Measurements from ENCODE around the gene OBSCN. TPM values are rescaled to one million over a fixed set of nuclear protein-coding genes. Genes with fewer than 3 reads are reported as not detected.

The OBSCN gene
- total and polyA plus RNA-seq, 2 donors (not counting 3 experiments of a cell fraction or from before 2014, with no cell fraction given) = 1.5 to 2.9 TPM

GRCh38 chr1:228362141-228362883 is 154.5 kb downstream of the OBSCN start:
- no peaks in the 10 kb centered on the region for H3K9me1 ChIP-seq (replicated peaks; ENCODE audit: control insufficient read depth, extremely low read depth, insufficient read depth, low read length)
- FAIRE-seq (no peak), DNase-seq (ENCODE audit: low read depth, low spot score) (no peak)
- H4K20me1 ChIP-seq (replicated peaks; ENCODE audit: control insufficient read depth, extremely low read depth, insufficient read depth, low read length) = no peaks in the 10 kb centered on the region
- BruUV-seq (replicated peaks) = no TSS peak
- dilution Hi-C loops (cut with MboI; ENCODE audit: extremely low pct_ligation_motif_present, low sequenced_read_pairs) = no loop called here
- ChIA-PET CTCF (no interaction called here), POLR2A (no interaction called here)
- H3K79me2 ChIP-seq (ENCODE audit: control insufficient read depth, insufficient read depth, low read length) = no peaks in the 10 kb centered on the region
- H3K36me3 ChIP-seq (ENCODE audit: control insufficient read depth in 2 of 2, extremely low read depth in 1 of 2, insufficient read depth in 2 of 2, low read length in 2 of 2) = no peaks in the 10 kb centered on the region
- TF ChIP-seq GATA2 (IDR thresholded peaks at IDR 0.05; ENCODE audit: insufficient read depth, insufficient read length, low read depth, low read length) = no peak
- no peak for TF ChIP-seq EZH2 (IDR thresholded peaks at IDR 0.05; ENCODE audit: borderline replicate concordance, low read depth, low read length, severe bottlenecking)
- no peak for TF ChIP-seq MAX (IDR thresholded peaks at IDR 0.05; ENCODE audit: insufficient read depth, insufficient read length)
- TF ChIP-seq POLR2AphosphoS5 (IDR thresholded peaks at IDR 0.05; ENCODE audit: insufficient read depth, low read depth, low read length) = no peak
- no peak for TF ChIP-seq MYC (IDR thresholded peaks at IDR 0.05; ENCODE audit: low read depth, low read length)
- TF ChIP-seq JUN (IDR thresholded peaks at IDR 0.05; ENCODE audit: borderline replicate concordance, insufficient read depth, insufficient read length, low read depth) = no peak
- no peak for TF ChIP-seq POLR2A (IDR thresholded peaks at IDR 0.05; ENCODE audit: low read depth, low read length)
- no peak for TF ChIP-seq CTCF (IDR thresholded peaks at IDR 0.05; ENCODE audit: extremely low read depth in 1 of 2, insufficient read depth in 1 of 2, low read depth in 1 of 2, low read length in 2 of 2)
- TF ChIP-seq FOS (IDR thresholded peaks at IDR 0.05; ENCODE audit: borderline replicate concordance, insufficient read depth, low read length) = no peak
- H3K4me2 ChIP-seq (ENCODE audit: insufficient read depth, low read length) = no peak overlapping the region
- intact Hi-C loops (cut with micrococcal nuclease) = no loop called here
- no peak overlapping the region for H2AFZ ChIP-seq (ENCODE audit: low read depth, low read length)
- no peaks in the 10 kb centered on the region for H3K4me1 ChIP-seq (ENCODE audit: control insufficient read depth, extremely low read depth, insufficient read depth, low read length)
- H3K9me3 ChIP-seq (replicated peaks; ENCODE audit: control insufficient read depth, insufficient read depth, low read length) = no peaks in the 10 kb centered on the region
- no peak overlapping the region for H3K27ac ChIP-seq (ENCODE audit: insufficient read depth, low read depth, low read length)
- no peak overlapping the region for H3K9ac ChIP-seq (replicated peaks; ENCODE audit: extremely low read depth, insufficient read depth, low read length)
- H3K4me3 ChIP-seq (replicated peaks in 1 of 3; ENCODE audit: insufficient read depth in 1 of 3, low read depth in 1 of 3, low read length in 3 of 3) = no peak overlapping the region
- H3K27me3 ChIP-seq (ENCODE audit: control insufficient read depth in 2 of 2, insufficient read depth in 2 of 2, low read length in 2 of 2) = no peaks in the 10 kb centered on the region
